H9 (cell line): Measurements from ENCODE around the gene OR2T1. TPM values are rescaled to one million over a fixed set of nuclear protein-coding genes. Genes with fewer than 3 reads are reported as not detected.

ENCODE experiments used
- DNase-seq: peaks from one replicate; pipeline ENCODE4 v3.0.0-alpha.2; 2017
- H2AFZ ChIP-seq: one replicate; pipeline ENCODE4 v1.6.1; 2013; ENCODE audit warnings: mild to moderate bottlenecking, low read length, control low read depth, moderate library complexity
- H2AK5ac ChIP-seq: 2 replicates; pipeline ENCODE4 v1.6.1; 2013; ENCODE audit warnings: low read length, control low read depth, mixed read lengths; ENCODE audit not compliant: insufficient read length
- H2BK120ac ChIP-seq: one replicate; pipeline ENCODE4 v1.6.1; 2013; ENCODE audit warnings: low read depth, mild to moderate bottlenecking, low read length, control low read depth, inconsistent platforms; ENCODE audit not compliant: poor library complexity, severe bottlenecking
- H2BK12ac ChIP-seq: 2 replicates; pipeline ENCODE4 v1.6.1; 2013; ENCODE audit warnings: low read length, control low read depth, mixed read lengths, low read depth; ENCODE audit not compliant: insufficient read length
- H2BK15ac ChIP-seq: 2 replicates; pipeline ENCODE4 v1.6.1; 2013; ENCODE audit warnings: low read depth, low read length, control low read depth
- H2BK20ac ChIP-seq: one replicate; pipeline ENCODE4 v1.6.1; 2013; ENCODE audit warnings: low read depth, mild to moderate bottlenecking, low read length, control low read depth, inconsistent platforms; ENCODE audit not compliant: poor library complexity, severe bottlenecking
- H2BK5ac ChIP-seq: 2 replicates; pipeline ENCODE4 v1.6.1; 2013; ENCODE audit warnings: low read length, control low read depth, mixed read lengths; ENCODE audit not compliant: insufficient read length
- H3K14ac ChIP-seq: 2 replicates; pipeline ENCODE4 v1.6.1; 2013; ENCODE audit warnings: low read length, control low read depth; ENCODE audit not compliant: insufficient read depth
- H3K18ac ChIP-seq: 2 replicates; pipeline ENCODE4 v1.6.1; 2013; ENCODE audit warnings: low read depth, mild to moderate bottlenecking, mixed read lengths, low read length, control low read depth; ENCODE audit not compliant: insufficient read length
- H3K23ac ChIP-seq: 2 replicates; pipeline ENCODE4 v1.6.1; 2013; ENCODE audit warnings: low read length, control low read depth, mixed read lengths, low read depth; ENCODE audit not compliant: insufficient read length
- H3K23me2 ChIP-seq: 2 replicates; pipeline ENCODE4 v1.6.1; 2013; ENCODE audit warnings: low read depth, mild to moderate bottlenecking, mixed read lengths, low read length, control low read depth; ENCODE audit not compliant: insufficient read length, poor library complexity, severe bottlenecking
- H3K27ac ChIP-seq: 2 replicates; pipeline ENCODE4 v1.5.1; 2013; ENCODE audit warnings: low read length, control low read depth, mixed read lengths, low read depth; ENCODE audit not compliant: insufficient read length
- H3K27me3 ChIP-seq: 2 replicates; pipeline ENCODE4 v1.6.1; 2013; ENCODE audit warnings: low read length, control low read depth, inconsistent platforms; ENCODE audit not compliant: insufficient read depth
- H3K4ac ChIP-seq: 2 replicates; pipeline ENCODE4 v1.6.1; 2013; ENCODE audit warnings: low read depth, mild to moderate bottlenecking, control low read depth, inconsistent platforms, low read length, moderate library complexity
- H3K4me1 ChIP-seq: 2 replicates; pipeline ENCODE4 v1.6.1; 2013; ENCODE audit warnings: low read length, control low read depth, inconsistent platforms; ENCODE audit not compliant: insufficient read depth
- H3K4me2 ChIP-seq: 2 replicates; pipeline ENCODE4 v1.6.1; 2013; ENCODE audit warnings: low read length, control low read depth, mixed read lengths; ENCODE audit not compliant: insufficient read length, insufficient read depth
- H3K56ac ChIP-seq: 2 replicates; pipeline ENCODE4 v1.6.1; 2013; ENCODE audit warnings: low read depth, mild to moderate bottlenecking, mixed read lengths, low read length, control low read depth; ENCODE audit not compliant: insufficient read length
- H3K79me1 ChIP-seq: 2 replicates; pipeline ENCODE4 v1.6.1; 2013; ENCODE audit warnings: low read depth, mild to moderate bottlenecking, moderate library complexity, low read length, control low read depth, inconsistent platforms; ENCODE audit not compliant: insufficient read depth, poor library complexity, severe bottlenecking
- H3K79me2 ChIP-seq: 2 replicates; pipeline ENCODE4 v1.6.1; 2013; ENCODE audit warnings: low read length, control low read depth, inconsistent platforms; ENCODE audit not compliant: insufficient read depth
- H3K9ac ChIP-seq: 2 replicates; pipeline ENCODE4 v1.6.1; 2013; ENCODE audit warnings: low read length, control low read depth, mixed read lengths; ENCODE audit not compliant: insufficient read length; ENCODE audit errors: extremely low read depth
- H3K9me3 ChIP-seq: one replicate; pipeline ENCODE4 v1.6.1; 2013; ENCODE audit warnings: low read depth, low read length, inconsistent platforms; ENCODE audit not compliant: control insufficient read depth
- H3T11ph ChIP-seq: one replicate; pipeline ENCODE4 v1.6.1; 2013; ENCODE audit warnings: mild to moderate bottlenecking, low read length, control low read depth, inconsistent platforms
- H4K20me1 ChIP-seq: one replicate; pipeline ENCODE4 v1.6.1; 2013; ENCODE audit not compliant: control insufficient read depth, insufficient read length, insufficient read depth
- H4K5ac ChIP-seq: 2 replicates; pipeline ENCODE4 v1.6.1; 2013; ENCODE audit warnings: low read depth, mild to moderate bottlenecking, mixed read lengths, low read length, control low read depth; ENCODE audit not compliant: insufficient read length
- H4K8ac ChIP-seq: replicated peaks from 2 replicates; pipeline ENCODE4 v1.6.1; 2013; ENCODE audit warnings: low read length, control low read depth, mixed read lengths, low read depth; ENCODE audit not compliant: insufficient read length
- H4K91ac ChIP-seq: 2 replicates; pipeline ENCODE4 v1.6.1; 2013; ENCODE audit warnings: low read depth, mild to moderate bottlenecking, moderate library complexity, mixed read lengths, low read length, control low read depth; ENCODE audit not compliant: insufficient read length
- H3K27ac Mint-ChIP-seq, 3 experiments: 2 replicates in 2 of 3; 3 replicates in 1 of 3; pipeline ENCODE4 v1.8.0; 2020 to 2021; ENCODE audit warnings: mixed read lengths in 3 of 3, mild to moderate bottlenecking in 1 of 3, moderate library complexity in 1 of 3
- H3K27me3 Mint-ChIP-seq: 2 replicates; pipeline ENCODE4 v1.8.0; 2021; ENCODE audit warnings: low read depth, mild to moderate bottlenecking, moderate library complexity, mixed read lengths
- H3K36me3 Mint-ChIP-seq, 3 experiments: 2 replicates in 2 of 3; 3 replicates in 1 of 3; pipeline ENCODE4 v1.8.0; 2020 to 2021; ENCODE audit warnings: low read depth in 3 of 3, mixed read lengths in 3 of 3; ENCODE audit not compliant: insufficient read depth in 1 of 3
- H3K4me1 Mint-ChIP-seq, 2 experiments: 2 replicates each; pipeline ENCODE4 v1.8.0; 2020; ENCODE audit warnings: mixed read lengths in 2 of 2
- H3K4me3 Mint-ChIP-seq, 2 experiments: 2 replicates in 1 of 2; 3 replicates in 1 of 2; pipeline ENCODE4 v1.8.0; 2020 to 2021; ENCODE audit warnings: mild to moderate bottlenecking in 2 of 2, mixed read lengths in 2 of 2, moderate library complexity in 1 of 2
- H3K9me3 Mint-ChIP-seq, 2 experiments: 2 replicates in 1 of 2; 3 replicates in 1 of 2; pipeline ENCODE4 v1.8.0; 2020; ENCODE audit warnings: mild to moderate bottlenecking in 2 of 2, mixed read lengths in 2 of 2, moderate library complexity in 1 of 2
- total RNA-seq: library from RNA; stranded (reverse); gene quantifications from 2 replicates; pipeline ENCODE4 v1.2.1, GENCODE V29; 2021
- TF ChIP-seq, protein P1 (sequence below): fragments of 200-600 bp; sonication (generic); conservative IDR thresholded peaks from 3 replicates; pipeline ENCODE4 v1.8.0; 2021; ENCODE audit warnings: antibody characterized with exemption, mild to moderate bottlenecking

Gene OR2T1
- total RNA-seq, 1 experiment from 2014 or later, result not detected

DNA sequence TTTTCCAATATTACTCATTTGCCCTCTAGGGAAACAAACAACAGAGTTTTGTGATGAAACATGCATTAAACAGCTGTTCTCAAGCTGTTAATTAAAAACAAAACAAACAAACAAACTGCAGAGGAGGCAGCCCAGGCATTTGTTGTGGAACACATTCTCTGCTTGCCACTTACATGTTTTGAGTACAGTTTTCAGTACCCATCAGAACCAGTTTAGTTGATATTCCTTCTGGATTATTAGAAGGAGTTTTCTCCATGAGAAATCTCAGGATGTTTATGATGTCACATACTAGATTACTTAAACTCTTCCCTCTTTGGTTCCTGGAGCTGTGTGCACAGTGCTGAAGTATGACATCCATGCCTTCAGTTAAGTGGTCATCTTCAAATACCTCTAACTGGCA, 27.4 kb upstream of the OR2T1 start, which contains the start of gene OR2T6:
TSS of gene OR2T6 (plus strand) at position 301 of the 400 bp plus-strand sequence. CDS start 11,863 bp downstream, outside the sequence.
- Histone ChIP-seq H2AFZ (no peak within 1 kb of the TSS), H4K20me1 (no peaks in the 10 kb centered on the region), H3K79me1 (no peaks in the 10 kb centered on the region), H3T11ph (no peak within 1 kb of the TSS), H4K91ac (no peak within 1 kb of the TSS), H3K56ac (no peak within 1 kb of the TSS), H3K4me1 (no peaks in the 10 kb centered on the region), H2BK120ac (no peak within 1 kb of the TSS), H2BK20ac (no peak within 1 kb of the TSS), H3K18ac (no peak within 1 kb of the TSS), H3K4ac (no peak within 1 kb of the TSS), H2BK12ac (no peak within 1 kb of the TSS), H3K9ac (no peak within 1 kb of the TSS), H2BK15ac (no peak within 1 kb of the TSS), H4K8ac (no peak within 1 kb of the TSS), H3K79me2 (no peaks in the 10 kb centered on the region), H2AK5ac (no peak within 1 kb of the TSS), H3K9me3 (peaks cover 81% of the 10 kb centered on the region), H3K23me2 (no peaks in the 10 kb centered on the region), H3K27me3 (no peaks in the 10 kb centered on the region), H3K14ac (no peak within 1 kb of the TSS), H3K23ac (no peak within 1 kb of the TSS), H3K4me2 (no peak within 1 kb of the TSS), H2BK5ac (no peak within 1 kb of the TSS), H4K5ac (no peak within 1 kb of the TSS), H3K27ac (no peak within 1 kb of the TSS)
- H3K27me3 Mint-ChIP-seq, result no peaks in the 10 kb centered on the region
- no peak within 1 kb of the TSS for H3K27ac Mint-ChIP-seq
- peaks cover 85 to 89% of the 10 kb centered on the region in 2 experiments for H3K9me3 Mint-ChIP-seq
- no peaks in the 10 kb centered on the region for H3K4me1 Mint-ChIP-seq
- DNase-seq, result no peak
- peaks cover 1 to 29% (median 18%) of the 10 kb centered on the region in 3 experiments; a peak in 6 of 7 replicates for H3K36me3 Mint-ChIP-seq
- H3K4me3 Mint-ChIP-seq, result no peak within 1 kb of the TSS
- TF ChIP-seq, protein P1, sequence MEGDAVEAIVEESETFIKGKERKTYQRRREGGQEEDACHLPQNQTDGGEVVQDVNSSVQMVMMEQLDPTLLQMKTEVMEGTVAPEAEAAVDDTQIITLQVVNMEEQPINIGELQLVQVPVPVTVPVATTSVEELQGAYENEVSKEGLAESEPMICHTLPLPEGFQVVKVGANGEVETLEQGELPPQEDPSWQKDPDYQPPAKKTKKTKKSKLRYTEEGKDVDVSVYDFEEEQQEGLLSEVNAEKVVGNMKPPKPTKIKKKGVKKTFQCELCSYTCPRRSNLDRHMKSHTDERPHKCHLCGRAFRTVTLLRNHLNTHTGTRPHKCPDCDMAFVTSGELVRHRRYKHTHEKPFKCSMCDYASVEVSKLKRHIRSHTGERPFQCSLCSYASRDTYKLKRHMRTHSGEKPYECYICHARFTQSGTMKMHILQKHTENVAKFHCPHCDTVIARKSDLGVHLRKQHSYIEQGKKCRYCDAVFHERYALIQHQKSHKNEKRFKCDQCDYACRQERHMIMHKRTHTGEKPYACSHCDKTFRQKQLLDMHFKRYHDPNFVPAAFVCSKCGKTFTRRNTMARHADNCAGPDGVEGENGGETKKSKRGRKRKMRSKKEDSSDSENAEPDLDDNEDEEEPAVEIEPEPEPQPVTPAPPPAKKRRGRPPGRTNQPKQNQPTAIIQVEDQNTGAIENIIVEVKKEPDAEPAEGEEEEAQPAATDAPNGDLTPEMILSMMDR, result no peak
